Natural killer cell (primary cell): ENCODE results near the gene INAVA. TPM values are rescaled to one million over a fixed set of nuclear protein-coding genes. Genes with fewer than 3 reads are reported as not detected.

Experiments used
- ATAC-seq, 3 donors: fragments of 150-1000 bp in 2 of 3; fragments of 200-7000 bp in 1 of 3; cut with Tn5 transposase; 1 replicate in 1 of 3; 2 replicates in 2 of 3; pipeline ENCODE4 v1.10.0; 2021; ENCODE audit warnings: mild to moderate bottlenecking in 2 of 3, moderate library complexity in 2 of 3
- DNase-seq, 2 donors: peaks; one replicate each; pipeline versions ENCODE4 v3.0.0 to v3.0.0-alpha.2; 2013 to 2021; ENCODE audit warnings: mixed read lengths in 1 of 2
- H3K27ac ChIP-seq: one replicate; pipeline ENCODE4 v1.5.1; 2013; ENCODE audit warnings: mild to moderate bottlenecking, low read length
- H3K27me3 ChIP-seq: one replicate; pipeline ENCODE4 v1.6.1; 2013; ENCODE audit warnings: low read length; ENCODE audit not compliant: control insufficient read depth, insufficient read depth
- H3K36me3 ChIP-seq: one replicate; pipeline ENCODE4 v1.6.1; 2013; ENCODE audit warnings: low read length; ENCODE audit not compliant: control insufficient read depth, insufficient read depth
- H3K4me1 ChIP-seq: one replicate; pipeline ENCODE4 v1.6.1; 2013; ENCODE audit warnings: low read length; ENCODE audit not compliant: control insufficient read depth, insufficient read depth
- H3K4me3 ChIP-seq: one replicate; pipeline ENCODE4 v1.5.1; 2013; ENCODE audit warnings: low read length
- H3K9me3 ChIP-seq: one replicate; pipeline ENCODE4 v1.6.1; 2013; ENCODE audit warnings: low read length; ENCODE audit not compliant: control insufficient read depth, insufficient read depth
- H3K27ac Mint-ChIP-seq, 2 donors: one replicate each; pipeline ENCODE4 v1.8.0; 2022; ENCODE audit warnings: mild to moderate bottlenecking in 2 of 2, mixed read lengths in 2 of 2, moderate library complexity in 1 of 2
- H3K27me3 Mint-ChIP-seq, 2 donors: one replicate each; pipeline ENCODE4 v1.8.0; 2022; ENCODE audit warnings: low read depth in 2 of 2, mixed read lengths in 2 of 2
- H3K36me3 Mint-ChIP-seq: one replicate; pipeline ENCODE4 v1.8.0; 2022; ENCODE audit warnings: mixed read lengths
- H3K4me1 Mint-ChIP-seq, 2 donors: one replicate each; pipeline ENCODE4 v1.8.0; 2022; ENCODE audit warnings: mixed read lengths in 2 of 2
- H3K4me3 Mint-ChIP-seq: one replicate; pipeline ENCODE4 v1.8.0; 2022; ENCODE audit warnings: mild to moderate bottlenecking, moderate library complexity, mixed read lengths
- H3K9me3 Mint-ChIP-seq, 2 donors: one replicate each; pipeline ENCODE4 v1.8.0; 2022; ENCODE audit warnings: mixed read lengths in 2 of 2
- CTCF ChIP-seq: fragments of 200-600 bp; IDR thresholded peaks from one replicate; pipeline ENCODE4 v1.8.0; 2022; ENCODE audit warnings: antibody characterized with exemption
- WGBS: methylation state at CpG from one replicate; pipeline ENCODE4 v1.1.7; 2013; ENCODE audit warnings: missing lambda C conversion rate; ENCODE audit not compliant: insufficient coverage; 5-methylcytosine and 5-hydroxymethylcytosine counted together
- intact Hi-C: fragments of 100-400 bp; cut with micrococcal nuclease; formaldehyde crosslinking; loops from one replicate; pipeline ENCODE4 v1.14.2; 2022
- total RNA-seq, 4 donors: library from RNA; stranded (reverse); fragments of 120-200 nt in 1 of 4; gene quantifications; one replicate each; pipeline versions ENCODE4 v1.2.3 to v1.2.4, GENCODE V29; 2013 to 2022

INAVA gene
- total RNA-seq, 3 donors from 2014 or later (not counting 1 experiment from before 2014, with no cell fraction given), result 0.13 to 0.18 TPM; not detected in 1

- 27% methylated on average over 8 of the region's 8 CpGs for WGBS
- peak overlapping the region; percentile 68 for H3K4me3 Mint-ChIP-seq
- TF ChIP-seq CTCF, result no peak
- Histone ChIP-seq H3K4me1 (peaks cover 55% of the 10 kb centered on the region), H3K27me3 (peaks cover 21% of the 10 kb centered on the region), H3K4me3 (no peak overlapping the region), H3K27ac (no peak overlapping the region), H3K36me3 (no peaks in the 10 kb centered on the region), H3K9me3 (no peaks in the 10 kb centered on the region)
- H3K27ac Mint-ChIP-seq, result peak overlapping the region; percentile 14 to 92
- H3K27me3 Mint-ChIP-seq, result peaks cover 8 to 10% of the 10 kb centered on the region in 2 donors
- ATAC-seq (no peak), DNase-seq (no peak)
- peaks cover 41 to 51% of the 10 kb centered on the region in 2 donors for H3K4me1 Mint-ChIP-seq
- intact Hi-C loops, result no loop called here
- no peaks in the 10 kb centered on the region for H3K36me3 Mint-ChIP-seq
- no peaks in the 10 kb centered on the region for H3K9me3 Mint-ChIP-seq
Observed at GRCh38 chr1:200891774-200892157, 2.9 kb upstream of the INAVA start.

- TF ChIP-seq CTCF, result no peak
- WGBS, result 63% methylated on average over 4 of the region's 4 CpGs
- DNase-seq, result no peak
- Mint-ChIP-seq H3K4me3 (peak overlapping the region; percentile 68), H3K4me1 (peaks cover 33 to 44% of the 10 kb centered on the region in 2 donors), H3K27me3 (peaks cover 8 to 10% of the 10 kb centered on the region in 2 donors), H3K9me3 (no peaks in the 10 kb centered on the region), H3K36me3 (no peaks in the 10 kb centered on the region), H3K27ac (no peak overlapping the region)
- Histone ChIP-seq H3K4me1 (peaks cover 47% of the 10 kb centered on the region), H3K27ac (no peak overlapping the region), H3K36me3 (no peaks in the 10 kb centered on the region), H3K27me3 (peaks cover 21% of the 10 kb centered on the region), H3K4me3 (no peak overlapping the region), H3K9me3 (no peaks in the 10 kb centered on the region)
- ATAC-seq, result no peak
- intact Hi-C loops, result no loop called here
Observed at GRCh38 chr1:200892546-200892945, 2.2 kb upstream of the INAVA start.

- Mint-ChIP-seq H3K27ac (no peak overlapping the region), H3K4me1 (peaks cover 29 to 39% of the 10 kb centered on the region in 2 donors), H3K9me3 (no peaks in the 10 kb centered on the region), H3K27me3 (peaks cover 8 to 13% of the 10 kb centered on the region in 2 donors), H3K36me3 (no peaks in the 10 kb centered on the region), H3K4me3 (no peak overlapping the region)
- peaks cover 21% of the 10 kb centered on the region for H3K27me3 ChIP-seq
- peaks cover 43% of the 10 kb centered on the region for H3K4me1 ChIP-seq
- no peaks in the 10 kb centered on the region for H3K36me3 ChIP-seq
- no peak overlapping the region for H3K27ac ChIP-seq
- H3K9me3 ChIP-seq, result no peaks in the 10 kb centered on the region
- H3K4me3 ChIP-seq, result no peak overlapping the region
- intact Hi-C loops, result no loop called here
- ATAC-seq (no peak), DNase-seq (no peak)
- TF ChIP-seq CTCF, result no peak
Observed at GRCh38 chr1:200892958-200893357, 1.7 kb upstream of the INAVA start.

GRCh38 chr1:200893411-200893901, 1.2 kb upstream of the INAVA start:
- peaks cover 8 to 16% of the 10 kb centered on the region in 2 donors for H3K27me3 Mint-ChIP-seq
- Histone ChIP-seq H3K9me3 (no peaks in the 10 kb centered on the region), H3K36me3 (no peaks in the 10 kb centered on the region), H3K27me3 (peaks cover 21% of the 10 kb centered on the region), H3K4me3 (no peak overlapping the region), H3K27ac (no peak overlapping the region), H3K4me1 (peaks cover 38% of the 10 kb centered on the region)
- no peak overlapping the region for H3K4me3 Mint-ChIP-seq
- H3K36me3 Mint-ChIP-seq, result no peaks in the 10 kb centered on the region
- intact Hi-C loops, result no loop called here
- H3K4me1 Mint-ChIP-seq, result peaks cover 24 to 35% of the 10 kb centered on the region in 2 donors
- no peaks in the 10 kb centered on the region for H3K9me3 Mint-ChIP-seq
- 91% methylated on average over 6 of the region's 6 CpGs for WGBS
- TF ChIP-seq CTCF, result no peak
- DNase-seq, result no peak
- H3K27ac Mint-ChIP-seq, result no peak overlapping the region
- no peak for ATAC-seq
